ENCODE results near the gene TDRD10. TPM values are rescaled to one million over a fixed set of nuclear protein-coding genes. Genes with fewer than 3 reads are reported as not detected.
"Not testable (repeated sequence)": the region's sequence is repeated elsewhere in the genome, so short reads cannot be mapped to it uniquely, and the experiment has no call there.

Gene TDRD10
- total RNA-seq, 1 donor: 0.27 TPM

GRCh38 chr1:154478639-154479038 lies 23.4 kb upstream of the TDRD10 start:
- peak in 2 of 3 donors; percentile 58 to 80 for DNase-seq (ENCODE audit: low read depth in 2 of 3, low spot score in 2 of 3)

GRCh38 chr1:154479764-154480421 lies 22.1 kb upstream of the TDRD10 start:
- peak; percentile 57 to 82 (median 72) for DNase-seq (ENCODE audit: low read depth in 2 of 3, low spot score in 2 of 3)

- DNase-seq (ENCODE audit: low read depth in 2 of 3, low spot score in 2 of 3): no peak
Observed at GRCh38 chr1:154481053-154481452, 21.0 kb upstream of the TDRD10 start.

GRCh38 chr1:154483941-154484803 lies 17.8 kb upstream of the TDRD10 start:
- no peak for DNase-seq (ENCODE audit: low read depth in 2 of 3, low spot score in 2 of 3)

GRCh38 chr1:154485106-154485505 lies 16.9 kb upstream of the TDRD10 start:
- DNase-seq (ENCODE audit: low read depth in 2 of 3, low spot score in 2 of 3): no peak

- no peak for DNase-seq (ENCODE audit: low read depth in 2 of 3, low spot score in 2 of 3)
Observed at GRCh38 chr1:154485910-154486496, 16.0 kb upstream of the TDRD10 start.

GRCh38 chr1:154486756-154487155 lies 15.3 kb upstream of the TDRD10 start:
- not testable (repeated sequence) for DNase-seq (ENCODE audit: low read depth in 2 of 3, low spot score in 2 of 3)

- DNase-seq (ENCODE audit: low read depth in 2 of 3, low spot score in 2 of 3): no peak
Observed at GRCh38 chr1:154488922-154489321, 13.1 kb upstream of the TDRD10 start.

GRCh38 chr1:154489695-154490274 lies 12.2 kb upstream of the TDRD10 start:
- DNase-seq (ENCODE audit: low read depth in 2 of 3, low spot score in 2 of 3): no peak

- DNase-seq (ENCODE audit: low read depth in 2 of 3, low spot score in 2 of 3): no peak
Observed at GRCh38 chr1:154490317-154490716, 11.7 kb upstream of the TDRD10 start.

GRCh38 chr1:154492115-154492514 lies 9.9 kb upstream of the TDRD10 start:
- no peak for DNase-seq (ENCODE audit: low read depth in 2 of 3, low spot score in 2 of 3)

GRCh38 chr1:154493276-154493675 lies 8.7 kb upstream of the TDRD10 start:
- peak in 2 of 3 donors; percentile 26 to 43 for DNase-seq (ENCODE audit: low read depth in 2 of 3, low spot score in 2 of 3)

- DNase-seq (ENCODE audit: low read depth in 2 of 3, low spot score in 2 of 3): no peak
Observed at GRCh38 chr1:154495496-154496273, 6.3 kb upstream of the TDRD10 start.

GRCh38 chr1:154496383-154496782 lies 5.6 kb upstream of the TDRD10 start:
- DNase-seq (ENCODE audit: low read depth in 2 of 3, low spot score in 2 of 3): no peak

- peak in 2 of 3 donors; percentile 40 to 58 for DNase-seq (ENCODE audit: low read depth in 2 of 3, low spot score in 2 of 3)
Observed at GRCh38 chr1:154497026-154497806, 4.8 kb upstream of the TDRD10 start.

GRCh38 chr1:154499446-154499845 lies 2.6 kb upstream of the TDRD10 start:
- no peak for DNase-seq (ENCODE audit: low read depth in 2 of 3, low spot score in 2 of 3)

GRCh38 chr1:154500533-154500932 lies 1.5 kb upstream of the TDRD10 start:
- DNase-seq (ENCODE audit: low read depth in 2 of 3, low spot score in 2 of 3): no peak

- no peak for DNase-seq (ENCODE audit: low read depth in 2 of 3, low spot score in 2 of 3)
Observed at GRCh38 chr1:154501423-154502065, 475 bp upstream of the TDRD10 start.

GRCh38 chr1:154502744-154503115 lies 711 bp downstream of the TDRD10 start:
- peak in 1 of 3 donors; percentile 26 for DNase-seq (ENCODE audit: low read depth in 2 of 3, low spot score in 2 of 3)

Data from hematopoietic multipotent progenitor cell (in vitro differentiated cells).